CD4-positive, CD25-positive, alpha-beta regulatory T cell (primary cell): ENCODE measurements around the gene POU3F3. TPM values are rescaled to one million over a fixed set of nuclear protein-coding genes. Genes with fewer than 3 reads are reported as not detected.

Experiments
- ATAC-seq, 2 donors: fragments of 150-1000 bp; cut with Tn5 transposase; one replicate each; pipeline ENCODE4 v1.10.0; 2021; ENCODE audit warnings: low read depth in 2 of 2, moderate number of reproducible peaks in 2 of 2, moderate library complexity in 1 of 2
- DNase-seq, 3 donors: peaks; one replicate each; pipeline versions ENCODE4 v3.0.0 to v3.0.0-alpha.2; 2012 to 2022; ENCODE audit warnings: mixed read lengths in 1 of 3
- H3K27ac ChIP-seq: one replicate; pipeline ENCODE4 v1.7.0; 2013; ENCODE audit warnings: mild to moderate bottlenecking, low read length; ENCODE audit not compliant: insufficient read depth, poor library complexity, severe bottlenecking
- H3K27me3 ChIP-seq: one replicate; pipeline ENCODE4 v1.7.0; 2013; ENCODE audit warnings: low read length; ENCODE audit not compliant: control insufficient read depth, insufficient read depth
- H3K36me3 ChIP-seq: one replicate; pipeline ENCODE4 v1.7.0; 2013; ENCODE audit warnings: mild to moderate bottlenecking, low read length, moderate library complexity; ENCODE audit not compliant: control insufficient read depth, insufficient read depth
- H3K4me1 ChIP-seq: 2 replicates; pipeline ENCODE4 v1.7.0; 2013; ENCODE audit warnings: mild to moderate bottlenecking, low read length; ENCODE audit not compliant: insufficient read depth, control insufficient read depth, poor library complexity, severe bottlenecking
- H3K4me3 ChIP-seq: one replicate; pipeline ENCODE4 v1.7.0; 2013; ENCODE audit warnings: low read depth, mild to moderate bottlenecking, low read length, moderate library complexity
- H3K9me3 ChIP-seq, 2 experiments: 1 replicate in 1 of 2; 2 replicates in 1 of 2; pipeline ENCODE4 v1.7.0; 2013; ENCODE audit warnings: low read length in 2 of 2, mild to moderate bottlenecking in 1 of 2, moderate library complexity in 1 of 2; ENCODE audit not compliant: control insufficient read depth in 2 of 2
- H3K27ac Mint-ChIP-seq, 3 donors: one replicate each; pipeline ENCODE4 v1.8.0; 2020 to 2022; ENCODE audit warnings: mild to moderate bottlenecking in 3 of 3, mixed read lengths in 3 of 3, moderate library complexity in 2 of 3
- H3K27me3 Mint-ChIP-seq: one replicate; pipeline ENCODE4 v1.8.0; 2022; ENCODE audit warnings: mild to moderate bottlenecking, mixed read lengths
- H3K36me3 Mint-ChIP-seq: one replicate; pipeline ENCODE4 v1.8.0; 2020; ENCODE audit warnings: mixed read lengths
- H3K4me1 Mint-ChIP-seq, 4 donors: one replicate each; pipeline ENCODE4 v1.8.0; 2020 to 2022; ENCODE audit warnings: mixed read lengths in 4 of 4, mild to moderate bottlenecking in 1 of 4
- H3K4me3 Mint-ChIP-seq, 4 donors: one replicate each; pipeline ENCODE4 v1.8.0; 2020 to 2022; ENCODE audit warnings: mild to moderate bottlenecking in 4 of 4, mixed read lengths in 4 of 4, moderate library complexity in 3 of 4
- H3K9me3 Mint-ChIP-seq, 7 donors: one replicate each; pipeline ENCODE4 v1.8.0; 2020 to 2022; ENCODE audit warnings: mixed read lengths in 7 of 7, mild to moderate bottlenecking in 3 of 7, moderate library complexity in 2 of 7
- polyA plus RNA-seq, 4 donors: library from polyadenylated mRNA; unstranded; fragments of 300-500 nt; fragmentation: Illumina TruSeq; gene quantifications; one replicate each; pipeline ENCODE4 v1.2.3, GENCODE V29; 2021
- total RNA-seq: library from RNA; stranded (reverse); gene quantifications from one replicate; pipeline ENCODE4 v1.2.3, GENCODE V29; 2022

Gene POU3F3
- total and polyA plus RNA-seq, 5 donors from 2014 or later, result not detected

DNA sequence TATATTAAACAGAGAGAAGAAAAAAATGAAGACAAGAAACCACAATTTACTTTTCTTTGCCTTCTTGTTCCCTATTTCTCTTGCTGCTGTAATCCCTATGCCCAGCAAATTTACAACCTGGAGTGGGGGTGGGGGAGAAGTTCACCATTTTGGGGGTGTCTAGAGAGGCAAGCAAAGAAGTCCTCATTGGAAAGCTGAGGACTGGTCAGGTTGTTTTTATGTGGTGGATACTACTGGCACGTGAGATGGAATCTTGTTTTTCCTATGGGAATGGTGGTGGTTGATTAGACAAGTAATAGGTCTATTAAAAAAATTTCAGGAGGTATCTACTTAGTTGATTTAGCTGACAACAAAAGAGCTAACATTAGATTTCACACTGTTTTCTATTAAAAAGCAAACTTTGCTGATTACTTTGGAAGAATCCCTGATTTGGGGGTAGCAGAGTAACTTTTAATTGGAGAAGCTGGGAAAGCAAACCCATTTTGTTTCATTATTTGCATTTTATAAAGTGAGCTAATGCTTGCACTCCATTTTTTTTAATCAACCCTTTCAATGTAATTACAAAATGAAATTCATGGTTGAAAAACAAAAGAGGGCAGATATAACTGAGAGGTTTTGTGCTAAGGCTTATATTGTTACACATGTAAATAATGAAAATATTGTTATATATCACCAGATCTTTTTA, 6.0 kb downstream of the POU3F3 start:
- Mint-ChIP-seq H3K27ac (no peak overlapping the region), H3K9me3 (peaks cover 0 to 12% (median 0%) of the 10 kb centered on the region in 7 donors), H3K4me1 (peaks cover 0 to 17% (median 10%) of the 10 kb centered on the region in 4 donors), H3K36me3 (peaks cover 4% of the 10 kb centered on the region), H3K4me3 (peak overlapping the region in 1 of 4 donors; percentile 4), H3K27me3 (peaks cover 73% of the 10 kb centered on the region)
- Histone ChIP-seq H3K4me1 (peaks cover 4% of the 10 kb centered on the region), H3K4me3 (no peak overlapping the region), H3K36me3 (no peaks in the 10 kb centered on the region), H3K9me3 (peaks cover 4 to 6% of the 10 kb centered on the region in 2 experiments), H3K27ac (no peak overlapping the region), H3K27me3 (peaks cover 41% of the 10 kb centered on the region)
- DNase-seq, result no peak
- ATAC-seq, result no peak

- H3K36me3 Mint-ChIP-seq, result peaks cover 4% of the 10 kb centered on the region
- DNase-seq, result no peak
- H3K9me3 Mint-ChIP-seq, result peaks cover 0 to 12% (median 0%) of the 10 kb centered on the region in 7 donors
- Histone ChIP-seq H3K9me3 (peaks cover 4 to 6% of the 10 kb centered on the region in 2 experiments), H3K4me1 (peaks cover 3% of the 10 kb centered on the region), H3K27me3 (peaks cover 46% of the 10 kb centered on the region), H3K36me3 (no peaks in the 10 kb centered on the region), H3K27ac (no peak overlapping the region), H3K4me3 (no peak overlapping the region)
- H3K27ac Mint-ChIP-seq, result no peak overlapping the region
- no peak for ATAC-seq
- H3K4me1 Mint-ChIP-seq, result peaks cover 0 to 17% (median 10%) of the 10 kb centered on the region in 4 donors
- H3K27me3 Mint-ChIP-seq, result peaks cover 78% of the 10 kb centered on the region
- peak overlapping the region in 1 of 4 donors; percentile 4 for H3K4me3 Mint-ChIP-seq
These were observed 6.5 kb downstream of the POU3F3 start for GRCh38 chr2:104860451-104860790.

- DNase-seq (no peak), ATAC-seq (no peak)
- Mint-ChIP-seq H3K36me3 (peaks cover 4% of the 10 kb centered on the region), H3K27me3 (peaks cover 86% of the 10 kb centered on the region), H3K27ac (peak overlapping the region in 1 of 3 donors; percentile 76), H3K4me3 (no peak overlapping the region), H3K9me3 (peaks cover 0 to 12% (median 0%) of the 10 kb centered on the region in 7 donors), H3K4me1 (peaks cover 0 to 15% (median 10%) of the 10 kb centered on the region in 4 donors)
- Histone ChIP-seq H3K4me1 (peaks cover 3% of the 10 kb centered on the region), H3K36me3 (no peaks in the 10 kb centered on the region), H3K9me3 (peaks cover 4 to 6% of the 10 kb centered on the region in 2 experiments), H3K27me3 (peaks cover 49% of the 10 kb centered on the region), H3K27ac (no peak overlapping the region), H3K4me3 (no peak overlapping the region)
These were observed 7.6 kb downstream of the POU3F3 start for GRCh38 chr2:104861351-104862057.

- Mint-ChIP-seq H3K4me3 (peak overlapping the region in 3 of 4 donors; percentile 17 to 65 (median 26)), H3K4me1 (peaks cover 0 to 11% (median 9%) of the 10 kb centered on the region in 4 donors), H3K36me3 (peaks cover 4% of the 10 kb centered on the region), H3K27me3 (peaks cover 84% of the 10 kb centered on the region), H3K9me3 (peaks cover 0 to 11% (median 0%) of the 10 kb centered on the region in 7 donors), H3K27ac (no peak overlapping the region)
- Histone ChIP-seq H3K4me1 (no peaks in the 10 kb centered on the region), H3K4me3 (no peak overlapping the region), H3K27me3 (peaks cover 52% of the 10 kb centered on the region), H3K27ac (no peak overlapping the region), H3K36me3 (no peaks in the 10 kb centered on the region), H3K9me3 (peaks cover 4 to 6% of the 10 kb centered on the region in 2 experiments)
- DNase-seq (no peak), ATAC-seq (no peak)
These were observed 8.4 kb downstream of the POU3F3 start for GRCh38 chr2:104862058-104862941.

GRCh38 chr2:104863146-104863467, 9.2 kb downstream of the POU3F3 start:
- Histone ChIP-seq H3K27me3 (peaks cover 49% of the 10 kb centered on the region), H3K9me3 (peaks cover 4 to 6% of the 10 kb centered on the region in 2 experiments), H3K4me1 (no peaks in the 10 kb centered on the region), H3K4me3 (no peak overlapping the region), H3K27ac (no peak overlapping the region), H3K36me3 (no peaks in the 10 kb centered on the region)
- H3K27me3 Mint-ChIP-seq, result peaks cover 79% of the 10 kb centered on the region
- H3K4me3 Mint-ChIP-seq, result no peak overlapping the region
- peaks cover 4% of the 10 kb centered on the region for H3K36me3 Mint-ChIP-seq
- H3K4me1 Mint-ChIP-seq, result peaks cover 0 to 8% (median 5%) of the 10 kb centered on the region in 4 donors
- DNase-seq, result no peak
- no peak for ATAC-seq
- H3K27ac Mint-ChIP-seq, result no peak overlapping the region
- H3K9me3 Mint-ChIP-seq, result peaks cover 0 to 10% (median 1%) of the 10 kb centered on the region in 7 donors

GRCh38 chr2:104863468-104864279, 9.8 kb downstream of the POU3F3 start:
- Mint-ChIP-seq H3K27me3 (peaks cover 79% of the 10 kb centered on the region), H3K4me3 (no peak overlapping the region), H3K27ac (peak overlapping the region in 1 of 3 donors; percentile 20), H3K4me1 (peaks cover 0 to 3% (median 2%) of the 10 kb centered on the region in 4 donors), H3K36me3 (peaks cover 4% of the 10 kb centered on the region), H3K9me3 (peaks cover 0 to 8% (median 0%) of the 10 kb centered on the region in 7 donors)
- H3K9me3 ChIP-seq, result peaks cover 0 to 1% of the 10 kb centered on the region in 2 experiments
- no peak overlapping the region for H3K4me3 ChIP-seq
- no peak overlapping the region for H3K27ac ChIP-seq
- H3K4me1 ChIP-seq, result no peaks in the 10 kb centered on the region
- DNase-seq, result no peak
- H3K27me3 ChIP-seq, result peaks cover 51% of the 10 kb centered on the region
- H3K36me3 ChIP-seq, result no peaks in the 10 kb centered on the region
- no peak for ATAC-seq
